Endothelial cell of umbilical vein (primary cell): ENCODE results near the gene FAM168A. TPM values are rescaled to one million over a fixed set of nuclear protein-coding genes. Genes with fewer than 3 reads are reported as not detected.

Experiments
- BruUV-seq: library from RNA; stranded (reverse); fragments of 400-500 nt; replicated peaks from 2 replicates; lab custom pipeline; 2021; lab: Mats Ljungman, UMichigan
- CTCF ChIA-PET: fragments of 300-600, 350-600 bp; sonication (Branson Sonifier 250); formaldehyde crosslinking; loops from one replicate; lab custom pipeline; 2021; ENCODE audit warnings: antibody characterized with exemption, inconsistent platforms; lab: Charles Lee
- POLR2A ChIA-PET: fragments of 300-600, 350-600 bp; sonication (Branson Sonifier 250); formaldehyde crosslinking; loops from one replicate; lab custom pipeline; 2021; ENCODE audit warnings: antibody characterized with exemption, inconsistent platforms; lab: Charles Lee
- DNase-seq: peaks from one replicate; pipeline ENCODE4 v3.0.0-alpha.2; 2011; ENCODE audit warnings: low read depth, low spot score
- FAIRE-seq: peaks from 2 replicates; lab custom pipeline; 2011; peaks lifted over from hg19 to GRCh38; lab: Jason Lieb, UNC
- H2AFZ ChIP-seq: 2 replicates; pipeline ENCODE4 v1.6.0; 2012; ENCODE audit warnings: low read depth, low read length, control low read depth, inconsistent platforms
- H3K27ac ChIP-seq: 2 replicates; pipeline ENCODE4 v1.5.1; 2011; ENCODE audit warnings: low read depth, mild to moderate bottlenecking, control low read depth, low read length, moderate library complexity; ENCODE audit not compliant: insufficient read depth
- H3K27me3 ChIP-seq, 2 experiments: 2 replicates each; pipeline versions ENCODE4 v1.6.0 to v1.6.1; 2011; ENCODE audit warnings: low read length in 2 of 2, mixed read lengths in 1 of 2; ENCODE audit not compliant: control insufficient read depth in 2 of 2, insufficient read depth in 2 of 2
- H3K36me3 ChIP-seq, 2 experiments: 2 replicates in 1 of 2; 3 replicates in 1 of 2; pipeline ENCODE4 v1.5.1; 2011; ENCODE audit warnings: low read length in 2 of 2, mild to moderate bottlenecking in 1 of 2, moderate library complexity in 1 of 2; ENCODE audit not compliant: control insufficient read depth in 2 of 2, insufficient read depth in 2 of 2; ENCODE audit errors: extremely low read depth in 1 of 2
- H3K4me1 ChIP-seq: 3 replicates; pipeline ENCODE4 v1.5.1; 2011; ENCODE audit warnings: mild to moderate bottlenecking, low read length; ENCODE audit not compliant: control insufficient read depth, insufficient read depth; ENCODE audit errors: extremely low read depth
- H3K4me2 ChIP-seq: 2 replicates; pipeline ENCODE4 v1.6.1; 2011; ENCODE audit warnings: low read length, control low read depth, mixed read lengths; ENCODE audit not compliant: insufficient read depth
- H3K4me3 ChIP-seq, 3 experiments: fragments of 200-600 bp in 1 of 3; sonication (generic), shearing (Covaris generic) in 1 of 3; replicated peaks in 1 of 3; 2 replicates each; pipeline ENCODE4 v1.5.1; 2011 to 2016; ENCODE audit warnings: control low read depth in 3 of 3, low read length in 3 of 3, mild to moderate bottlenecking in 2 of 3, inconsistent platforms in 1 of 3, low read depth in 1 of 3, moderate library complexity in 1 of 3; ENCODE audit not compliant: insufficient read depth in 1 of 3
- H3K79me2 ChIP-seq: 2 replicates; pipeline ENCODE4 v1.6.0; 2012; ENCODE audit warnings: low read length, inconsistent platforms; ENCODE audit not compliant: control insufficient read depth, insufficient read depth
- H3K9ac ChIP-seq: replicated peaks from 2 replicates; pipeline ENCODE3; 2011; ENCODE audit warnings: low read length, control low read depth; ENCODE audit not compliant: insufficient read depth; ENCODE audit errors: extremely low read depth
- H3K9me1 ChIP-seq: replicated peaks from 3 replicates; pipeline ENCODE4 v1.6.0; 2011; ENCODE audit warnings: mild to moderate bottlenecking, low read length; ENCODE audit not compliant: control insufficient read depth, insufficient read depth; ENCODE audit errors: extremely low read depth
- H3K9me3 ChIP-seq: replicated peaks from 2 replicates; pipeline ENCODE4 v1.5.1; 2012; ENCODE audit warnings: low read length, inconsistent platforms; ENCODE audit not compliant: control insufficient read depth, insufficient read depth
- H4K20me1 ChIP-seq: replicated peaks from 2 replicates; pipeline ENCODE3; 2011; ENCODE audit warnings: mild to moderate bottlenecking, low read length; ENCODE audit not compliant: control insufficient read depth, insufficient read depth; ENCODE audit errors: extremely low read depth
- CTCF ChIP-seq, 2 donors: IDR thresholded peaks; 1 replicate in 1 of 2; 2 replicates in 1 of 2; pipeline ENCODE4 v1.5.1; 2011; ENCODE audit warnings: low read length in 2 of 2, mild to moderate bottlenecking in 2 of 2, moderate library complexity in 2 of 2, control low read depth in 1 of 2, inconsistent platforms in 1 of 2, low read depth in 1 of 2; ENCODE audit not compliant: insufficient read depth in 1 of 2; ENCODE audit errors: extremely low read depth in 1 of 2
- EZH2 ChIP-seq: IDR thresholded peaks from 2 replicates; pipeline ENCODE4 v1.6.1; 2012; ENCODE audit warnings: borderline replicate concordance, low read depth, mild to moderate bottlenecking, moderate library complexity, low read length, inconsistent platforms; ENCODE audit not compliant: severe bottlenecking
- FOS ChIP-seq: IDR thresholded peaks from 2 replicates; pipeline ENCODE4 v1.6.1; 2011; ENCODE audit warnings: mild to moderate bottlenecking, low read length, moderate library complexity, borderline replicate concordance; ENCODE audit not compliant: insufficient read depth
- GATA2 ChIP-seq: IDR thresholded peaks from 2 replicates; pipeline ENCODE4 v1.7.0; 2011; ENCODE audit warnings: low read depth, mild to moderate bottlenecking, moderate library complexity, mixed read lengths, low read length; ENCODE audit not compliant: insufficient read length, insufficient read depth
- JUN ChIP-seq: IDR thresholded peaks from 2 replicates; pipeline ENCODE4 v1.6.1; 2011; ENCODE audit warnings: borderline replicate concordance, low read depth; ENCODE audit not compliant: insufficient read length, insufficient read depth
- MYC ChIP-seq: IDR thresholded peaks from one replicate; pipeline ENCODE4 v1.6.1; 2011; ENCODE audit warnings: mild to moderate bottlenecking, low read depth, low read length
- POLR2A ChIP-seq: IDR thresholded peaks from 2 replicates; pipeline ENCODE4 v1.6.1; 2012; ENCODE audit warnings: low read depth, mild to moderate bottlenecking, control low read depth, low read length
- POLR2AphosphoS5 ChIP-seq: IDR thresholded peaks from 2 replicates; pipeline ENCODE4 v1.6.1; 2012; ENCODE audit warnings: low read depth, mild to moderate bottlenecking, control low read depth, low read length, moderate library complexity; ENCODE audit not compliant: insufficient read depth
- dilution Hi-C: fragments of 300-500 bp; cut with MboI; formaldehyde crosslinking; loops from one replicate; pipeline ENCODE4 v1.15.0; 2019; ENCODE audit warnings: low sequenced_read_pairs; ENCODE audit not compliant: extremely low pct_ligation_motif_present
- intact Hi-C: fragments of 100-400 bp; cut with micrococcal nuclease; formaldehyde crosslinking; loops from one replicate; pipeline ENCODE4 v1.10.0; 2022
- polyA plus RNA-seq, 4 experiments: library from polyadenylated mRNA; depleted of rRNA in 3 of 4; stranded (reverse) in 3 of 4; unstranded in 1 of 4; fragments of >200 nt; gene quantifications; 2 replicates each; pipeline versions ENCODE4 v1.2.1 to v1.2.3, GENCODE V29; 2011 to 2012; ENCODE audit warnings: missing spikeins in 1 of 4
- total RNA-seq: library from RNA; stranded (reverse); gene quantifications from 2 replicates; pipeline ENCODE4 v1.2.3, GENCODE V29; 2021
- TF ChIP-seq, protein P1 (sequence below): IDR thresholded peaks from 2 replicates; pipeline ENCODE4 v1.6.1; 2011; ENCODE audit not compliant: insufficient read depth, insufficient read length

The FAM168A gene
- total and polyA plus RNA-seq, 2 donors (not counting 3 experiments of a cell fraction or from before 2014, with no cell fraction given): 17.0 to 20.5 TPM

- Histone ChIP-seq H3K4me1 (no peaks in the 10 kb centered on the region), H3K27me3 (no peaks in the 10 kb centered on the region), H3K9ac (no peak overlapping the region), H3K4me3 (no peak overlapping the region), H3K79me2 (peaks cover 1% of the 10 kb centered on the region), H3K4me2 (no peak overlapping the region), H3K27ac (no peak overlapping the region), H2AFZ (no peak overlapping the region), H3K9me3 (no peaks in the 10 kb centered on the region), H3K9me1 (no peaks in the 10 kb centered on the region), H4K20me1 (no peaks in the 10 kb centered on the region), H3K36me3 (no peaks in the 10 kb centered on the region)
- FAIRE-seq (peak; percentile 33), DNase-seq (no peak)
- dilution Hi-C loops: no loop called here
- ChIA-PET POLR2A (no interaction called here), CTCF (interaction anchor here (0.8 to 2.1 kb wide), 4 partner anchors 12 to 340 kb away, joined by 3 to 6 read pairs (median 5); no protein-coding TSS in a partner anchor)
- TF ChIP-seq FOS (no peak), JUN (no peak), CTCF (IDR thresholded peaks at IDR 0.05; ENCODE audit: extremely low read depth in 1 of 2, insufficient read depth in 1 of 2, low read depth in 1 of 2, low read length in 2 of 2) (no peak), MYC (no peak), POLR2A (no peak), GATA2 (no peak), EZH2 (no peak), POLR2AphosphoS5 (no peak)
- TF ChIP-seq, protein P1, sequence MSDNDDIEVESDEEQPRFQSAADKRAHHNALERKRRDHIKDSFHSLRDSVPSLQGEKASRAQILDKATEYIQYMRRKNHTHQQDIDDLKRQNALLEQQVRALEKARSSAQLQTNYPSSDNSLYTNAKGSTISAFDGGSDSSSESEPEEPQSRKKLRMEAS: no peak
- no TSS peak for BruUV-seq
- intact Hi-C loops: no loop called here
Measured at GRCh38 chr11:73590991-73591390, 6.9 kb downstream of the FAM168A start.
